Tibial nerve (tissue), 4 donors: ENCODE results near the gene JARID2.

Source experiments
- EP300 ChIP-seq, 2 donors: sonication (generic); formaldehyde crosslinking; IDR thresholded peaks; one replicate each; pipeline ENCODE4 v1.6.1; 2017; ENCODE audit warnings: antibody characterized with exemption in 2 of 2, mild to moderate bottlenecking in 1 of 2
- POLR2A ChIP-seq, 2 donors: fragments of 450-650 bp; IDR thresholded peaks; one replicate each; pipeline ENCODE4 v1.6.1; 2017; ENCODE audit warnings: antibody characterized with exemption in 2 of 2, mild to moderate bottlenecking in 2 of 2, moderate library complexity in 2 of 2
- TF ChIP-seq, protein P1 (sequence below), 5 experiments: fragments of 200-600 bp in 3 of 5; fragments of 450-650 bp in 2 of 5; sonication (generic) in 3 of 5; IDR thresholded peaks; one replicate each; pipeline ENCODE4 v1.5.1; 2016 to 2019; ENCODE audit warnings: antibody characterized with exemption in 5 of 5, mild to moderate bottlenecking in 3 of 5, moderate library complexity in 2 of 5

- no peak for TF ChIP-seq EP300 (IDR thresholded peaks at IDR 0.05)
- no peak for TF ChIP-seq POLR2A (IDR thresholded peaks at IDR 0.05)
- TF ChIP-seq, protein P1, sequence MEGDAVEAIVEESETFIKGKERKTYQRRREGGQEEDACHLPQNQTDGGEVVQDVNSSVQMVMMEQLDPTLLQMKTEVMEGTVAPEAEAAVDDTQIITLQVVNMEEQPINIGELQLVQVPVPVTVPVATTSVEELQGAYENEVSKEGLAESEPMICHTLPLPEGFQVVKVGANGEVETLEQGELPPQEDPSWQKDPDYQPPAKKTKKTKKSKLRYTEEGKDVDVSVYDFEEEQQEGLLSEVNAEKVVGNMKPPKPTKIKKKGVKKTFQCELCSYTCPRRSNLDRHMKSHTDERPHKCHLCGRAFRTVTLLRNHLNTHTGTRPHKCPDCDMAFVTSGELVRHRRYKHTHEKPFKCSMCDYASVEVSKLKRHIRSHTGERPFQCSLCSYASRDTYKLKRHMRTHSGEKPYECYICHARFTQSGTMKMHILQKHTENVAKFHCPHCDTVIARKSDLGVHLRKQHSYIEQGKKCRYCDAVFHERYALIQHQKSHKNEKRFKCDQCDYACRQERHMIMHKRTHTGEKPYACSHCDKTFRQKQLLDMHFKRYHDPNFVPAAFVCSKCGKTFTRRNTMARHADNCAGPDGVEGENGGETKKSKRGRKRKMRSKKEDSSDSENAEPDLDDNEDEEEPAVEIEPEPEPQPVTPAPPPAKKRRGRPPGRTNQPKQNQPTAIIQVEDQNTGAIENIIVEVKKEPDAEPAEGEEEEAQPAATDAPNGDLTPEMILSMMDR (IDR thresholded peaks at IDR 0.05), result no peak
Observed at GRCh38 chr6:15234068-15234758, 11.7 kb upstream of the JARID2 start.
